Ramos (cell line): ENCODE results near the gene TIMM17A.
"Not testable (repeated sequence)": the region's sequence is repeated elsewhere in the genome, so short reads cannot be mapped to it uniquely, and the experiment has no call there.

Source experiments
- in situ Hi-C: fragments of 300-500 bp; cut with MboI; formaldehyde crosslinking; loops from one replicate; pipeline ENCODE4 v1.14.3; 2022; ENCODE audit warnings: low sequenced_read_pairs; ENCODE audit not compliant: unreplicated experiment

TIMM17A gene

GRCh38 chr1:201939148-201939547 lies 16.2 kb upstream of the TIMM17A start:
- in situ Hi-C loops, result no loop called here

- in situ Hi-C loops, result no loop called here
Observed at GRCh38 chr1:201939574-201939973, 15.7 kb upstream of the TIMM17A start.

DNA sequence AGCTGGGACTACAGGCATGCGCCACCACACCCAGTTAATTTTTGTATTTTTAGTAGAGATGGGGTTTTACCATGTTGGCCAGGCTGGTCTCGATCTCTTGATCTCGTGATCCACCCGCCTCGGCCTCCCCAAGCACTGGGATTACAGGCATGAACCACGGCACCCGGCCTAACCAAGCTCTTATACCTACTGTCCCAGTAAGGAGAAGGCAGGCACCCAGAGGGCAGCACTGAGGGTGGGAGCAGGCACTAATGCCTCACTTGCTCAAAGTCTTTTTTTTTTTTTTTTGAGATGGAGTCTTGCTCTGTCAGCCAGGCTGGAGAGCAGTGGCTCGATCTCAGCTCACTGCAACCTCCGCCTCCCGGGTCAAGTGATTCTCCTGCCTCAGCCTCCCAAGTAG lies 15.0 kb upstream of the TIMM17A start:
- in situ Hi-C loops, result not testable (repeated sequence)

DNA sequence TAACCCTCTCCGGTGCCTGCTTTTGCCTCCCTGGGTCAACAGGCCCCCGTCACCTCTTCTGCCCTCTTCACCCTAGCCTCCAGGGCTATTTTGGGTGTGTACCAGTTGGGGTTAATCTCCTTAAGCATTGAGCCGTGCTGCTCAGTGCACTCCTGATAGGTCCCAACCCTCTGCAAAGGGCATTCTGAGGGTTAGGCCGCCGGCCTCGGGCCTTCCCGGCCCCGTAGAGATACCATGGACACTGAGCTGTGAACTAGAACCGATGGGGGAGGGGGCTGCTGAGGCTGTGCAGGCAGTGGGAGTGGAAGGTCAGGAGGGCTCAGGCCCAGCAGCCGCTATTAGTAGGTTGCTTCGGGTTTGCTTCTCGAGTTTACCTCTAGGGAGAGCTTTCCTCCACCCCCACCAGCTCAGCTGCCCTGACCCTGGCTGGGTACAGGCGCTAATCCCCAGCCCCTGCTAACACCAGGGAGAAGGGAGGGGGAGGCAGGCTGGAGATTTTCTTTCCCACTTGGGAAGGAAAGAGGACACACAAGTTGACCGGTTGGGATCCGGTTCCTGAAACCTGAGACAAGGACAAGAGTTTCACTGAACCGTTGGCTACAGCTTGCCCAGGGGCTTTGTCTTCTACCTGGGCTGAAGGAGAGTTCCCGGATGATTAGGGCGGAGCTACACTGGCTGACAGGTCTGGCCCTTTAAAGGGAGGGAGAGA lies 13.7 kb upstream of the TIMM17A start:
- in situ Hi-C loops, result no loop called here

DNA sequence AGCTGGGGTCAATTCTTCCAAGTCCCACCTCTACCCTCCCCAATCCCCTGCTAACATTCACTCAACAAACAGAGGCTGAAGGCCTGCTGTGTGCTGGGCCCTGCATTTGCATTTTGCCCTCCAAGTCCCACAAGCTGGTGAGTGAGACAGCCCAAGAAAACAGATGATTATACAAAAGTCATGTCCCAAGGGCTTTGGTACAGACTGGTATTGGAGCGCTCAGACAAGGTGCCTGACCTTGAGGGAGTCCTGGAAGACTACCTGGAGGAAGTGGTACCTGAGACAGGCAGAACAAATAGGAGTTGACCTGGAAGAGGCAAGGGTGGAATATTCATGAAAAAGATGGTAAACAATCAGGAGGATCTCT lies 13.2 kb upstream of the TIMM17A start:
- in situ Hi-C loops, result no loop called here

DNA sequence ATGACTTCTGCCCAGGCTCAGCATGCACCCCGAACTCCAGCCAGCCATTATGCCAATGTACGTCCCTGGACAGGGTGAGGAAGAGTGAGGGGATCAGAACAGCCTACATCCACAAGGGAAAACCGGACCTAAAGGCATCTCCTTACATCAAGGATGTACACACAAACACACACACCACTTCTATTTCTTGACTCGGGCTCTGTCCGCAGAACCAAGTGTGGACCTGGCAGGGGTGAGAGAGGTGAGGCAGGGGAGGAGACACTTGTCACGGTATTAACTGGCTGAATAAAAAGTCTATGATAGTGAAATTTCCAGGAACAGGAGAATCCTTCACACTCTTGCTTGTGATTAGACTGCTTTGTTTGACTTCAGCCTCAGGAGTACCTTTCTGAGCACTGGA lies 11.3 kb upstream of the TIMM17A start:
- in situ Hi-C loops, result no loop called here

- in situ Hi-C loops, result no loop called here
Observed at GRCh38 chr1:201944639-201945038, 10.7 kb upstream of the TIMM17A start.

- in situ Hi-C loops, result no loop called here
Observed at GRCh38 chr1:201945157-201945556, 10.1 kb upstream of the TIMM17A start.

GRCh38 chr1:201945863-201946223 lies 9.5 kb upstream of the TIMM17A start:
- in situ Hi-C loops, result no loop called here

GRCh38 chr1:201946224-201946908 lies 8.9 kb upstream of the TIMM17A start, which contains the start of gene LMOD1:
TSS of gene LMOD1 (minus strand) at chr1:201946548. CDS start at chr1:201946340, 208 bp downstream.
- in situ Hi-C loops, result no loop called here

- in situ Hi-C loops, result no loop called here
Observed at GRCh38 chr1:201947697-201948008, 7.7 kb upstream of the TIMM17A start.

- in situ Hi-C loops, result no loop called here
Observed at GRCh38 chr1:201949491-201949890, 5.8 kb upstream of the TIMM17A start.

DNA sequence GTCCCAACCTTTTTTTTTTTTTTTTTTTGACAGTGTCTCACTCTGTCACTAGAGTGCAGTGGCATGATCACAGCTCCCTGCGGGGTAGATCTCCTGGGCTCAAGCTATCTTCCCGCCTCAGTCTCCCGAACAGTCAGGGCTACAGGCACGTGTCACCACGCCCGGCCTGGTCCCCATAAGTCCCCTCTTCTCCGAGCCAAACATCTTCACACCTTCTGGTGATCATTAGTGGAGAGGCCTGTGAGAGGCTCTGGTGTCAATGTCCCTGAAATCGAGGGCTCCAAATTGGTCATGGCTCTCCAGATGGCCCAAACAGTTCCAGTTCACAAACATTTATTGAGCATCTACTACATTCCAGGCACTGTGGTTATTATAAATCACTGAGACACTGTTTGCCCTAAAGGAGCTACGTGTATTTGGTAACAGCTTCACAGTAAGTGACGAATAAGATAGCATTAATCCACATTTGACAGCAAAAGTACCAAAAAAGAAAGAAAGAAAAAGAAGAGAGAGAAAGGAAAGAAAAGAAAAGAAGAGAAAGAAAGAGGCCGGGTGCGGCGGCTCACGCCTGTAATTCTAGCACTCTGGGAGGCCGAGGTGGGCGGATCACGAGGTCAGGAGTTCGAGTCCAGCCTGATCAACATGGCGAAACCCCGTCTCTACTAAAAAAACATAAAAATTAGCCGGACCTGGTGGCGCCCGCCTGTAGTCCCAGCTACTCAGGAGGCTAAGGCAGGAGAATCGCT lies 867 bp upstream of the TIMM17A start:
- in situ Hi-C loops, result no loop called here

- in situ Hi-C loops, result no loop called here
Observed at GRCh38 chr1:201955729-201956143, 433 bp downstream of the TIMM17A start.

- in situ Hi-C loops, result no loop called here
Observed at GRCh38 chr1:201958348-201958747, 3.0 kb downstream of the TIMM17A start.

- in situ Hi-C loops, result not testable (repeated sequence)
Observed at GRCh38 chr1:201962382-201962781, 7.1 kb downstream of the TIMM17A start.

DNA sequence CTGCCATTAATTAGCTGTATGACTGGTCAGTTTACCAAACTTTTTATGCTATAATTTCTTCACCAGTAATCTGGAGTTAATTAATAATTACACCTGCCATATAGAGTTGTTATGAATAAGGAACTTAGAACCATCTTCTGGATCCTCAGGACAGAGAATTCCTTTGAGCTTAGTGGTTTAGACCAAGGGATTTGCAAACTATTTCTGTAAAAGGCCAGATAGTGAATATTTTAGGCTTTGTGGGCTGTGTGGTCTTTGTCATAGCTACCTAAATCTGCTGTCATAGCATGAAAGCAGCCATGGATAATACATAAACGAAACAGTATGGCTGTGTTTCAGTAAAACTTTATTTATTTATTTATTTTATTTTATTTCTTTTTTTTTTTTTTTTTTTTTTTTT lies 9.0 kb downstream of the TIMM17A start:
- in situ Hi-C loops, result no loop called here

DNA sequence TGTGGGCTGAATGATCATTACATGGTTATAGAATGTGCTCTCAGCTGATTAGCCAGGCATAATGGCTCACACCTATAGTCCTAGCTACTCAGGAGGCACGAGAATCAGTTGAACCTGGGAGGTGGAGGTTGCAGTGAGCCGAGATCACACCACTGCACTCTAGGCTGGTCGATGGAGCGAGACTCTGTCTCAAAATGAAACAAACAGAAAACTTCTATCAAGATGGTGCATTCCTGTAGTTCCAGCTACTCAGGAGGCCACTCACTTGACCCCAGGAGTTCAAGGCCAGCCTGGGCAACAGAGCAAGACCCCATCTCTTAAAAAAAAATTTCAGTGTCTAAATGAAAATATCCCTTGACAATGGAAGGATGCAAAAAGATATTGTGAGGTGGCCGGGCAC lies 10.9 kb downstream of the TIMM17A start:
- in situ Hi-C loops, result no loop called here

GRCh38 chr1:201968202-201968925 lies 13.1 kb downstream of the TIMM17A start:
- in situ Hi-C loops, result no loop called here

- in situ Hi-C loops, result loop anchor here (5.0 kb wide), 1 partner anchor 73 kb away; no protein-coding TSS in a partner anchor
Observed at GRCh38 chr1:201970334-201971159, 15.2 kb downstream of the TIMM17A start.
